NCI-H1930 (cell line): ENCODE data around the gene TFDP2.
"Not testable (repeated sequence)": the region's sequence is repeated elsewhere in the genome, so short reads cannot be mapped to it uniquely, and the experiment has no call there.

ENCODE experiments used
- DNase-seq, 2 experiments: peaks; one replicate each; lab custom pipeline; 2025; lab: John Stamatoyannopoulos, UW

The TFDP2 gene, protein sequence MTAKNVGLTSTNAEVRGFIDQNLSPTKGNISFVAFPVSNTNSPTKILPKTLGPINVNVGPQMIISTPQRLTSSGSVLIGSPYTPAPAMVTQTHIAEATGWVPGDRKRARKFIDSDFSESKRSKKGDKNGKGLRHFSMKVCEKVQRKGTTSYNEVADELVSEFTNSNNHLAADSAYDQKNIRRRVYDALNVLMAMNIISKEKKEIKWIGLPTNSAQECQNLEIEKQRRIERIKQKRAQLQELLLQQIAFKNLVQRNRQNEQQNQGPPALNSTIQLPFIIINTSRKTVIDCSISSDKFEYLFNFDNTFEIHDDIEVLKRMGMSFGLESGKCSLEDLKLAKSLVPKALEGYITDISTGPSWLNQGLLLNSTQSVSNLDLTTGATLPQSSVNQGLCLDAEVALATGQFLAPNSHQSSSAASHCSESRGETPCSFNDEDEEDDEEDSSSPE

DNA sequence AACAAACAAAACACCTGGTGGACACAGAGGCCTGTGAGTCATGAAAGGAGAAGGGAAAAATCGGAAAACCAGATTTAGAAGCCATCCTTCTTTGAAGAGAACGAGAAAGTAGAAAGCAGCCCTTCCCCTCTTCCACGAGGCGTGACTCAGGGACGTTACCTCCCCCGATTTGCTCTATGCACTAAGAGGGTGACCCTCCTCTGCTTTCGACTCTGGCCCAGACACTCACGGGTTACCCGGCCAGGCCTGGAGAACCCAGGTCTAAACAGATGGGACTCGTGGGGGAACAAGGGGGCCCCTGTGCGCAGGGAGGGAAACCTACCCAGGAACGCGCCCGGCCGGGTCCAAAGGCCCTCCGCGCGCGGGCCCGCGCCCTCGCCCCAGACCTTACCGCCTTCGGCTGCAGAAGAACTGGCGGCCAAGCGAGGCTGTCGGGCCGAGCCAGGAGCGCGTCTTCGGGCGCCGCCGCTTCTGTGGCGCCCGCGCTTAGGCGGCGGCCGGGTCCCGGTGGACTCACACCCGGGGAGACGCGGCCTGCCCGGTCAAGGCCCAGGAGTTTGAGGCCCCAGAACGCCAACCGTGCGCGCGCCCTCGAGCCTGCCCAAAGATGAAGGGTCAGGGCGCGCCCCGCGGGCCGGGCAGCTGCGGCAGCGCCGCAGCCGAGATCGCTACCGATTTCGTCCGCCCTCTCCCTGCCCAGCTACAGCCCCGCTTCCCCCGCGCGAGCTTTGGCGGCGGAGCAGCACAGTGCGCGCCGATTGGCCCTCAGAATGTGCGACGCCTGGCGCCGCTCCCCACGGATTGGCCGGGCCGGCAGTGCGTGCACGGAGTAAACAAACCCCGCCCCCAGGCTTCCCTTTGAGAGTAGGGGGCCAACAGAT, at the start of gene TFDP2:
TFDP2 (minus strand) TSS at position 753 of the 881 bp plus-strand sequence. CDS start 47,795 bp downstream, outside the sequence.
- peak; percentile 81 to 85 for DNase-seq

DNA sequence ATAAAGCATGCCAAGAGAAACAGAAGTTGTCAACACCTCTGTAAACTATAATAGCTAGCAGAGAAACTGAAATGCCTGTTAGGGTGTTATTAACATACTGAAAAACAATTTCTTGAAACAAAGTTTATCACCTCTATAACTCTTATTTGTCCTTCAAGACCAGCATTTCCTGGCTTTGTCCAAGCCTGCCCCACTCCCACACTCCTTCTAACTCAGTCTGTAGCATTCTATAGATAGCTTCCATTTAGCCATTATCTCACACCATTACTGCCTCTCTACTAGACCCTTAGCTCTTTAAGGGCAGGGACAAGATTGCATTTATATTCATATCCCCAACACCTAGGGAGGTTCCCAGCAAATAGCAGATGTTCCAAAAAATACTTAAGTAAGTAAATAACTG, 39.5 kb upstream of the TFDP2 start:
- no peak for DNase-seq

DNA sequence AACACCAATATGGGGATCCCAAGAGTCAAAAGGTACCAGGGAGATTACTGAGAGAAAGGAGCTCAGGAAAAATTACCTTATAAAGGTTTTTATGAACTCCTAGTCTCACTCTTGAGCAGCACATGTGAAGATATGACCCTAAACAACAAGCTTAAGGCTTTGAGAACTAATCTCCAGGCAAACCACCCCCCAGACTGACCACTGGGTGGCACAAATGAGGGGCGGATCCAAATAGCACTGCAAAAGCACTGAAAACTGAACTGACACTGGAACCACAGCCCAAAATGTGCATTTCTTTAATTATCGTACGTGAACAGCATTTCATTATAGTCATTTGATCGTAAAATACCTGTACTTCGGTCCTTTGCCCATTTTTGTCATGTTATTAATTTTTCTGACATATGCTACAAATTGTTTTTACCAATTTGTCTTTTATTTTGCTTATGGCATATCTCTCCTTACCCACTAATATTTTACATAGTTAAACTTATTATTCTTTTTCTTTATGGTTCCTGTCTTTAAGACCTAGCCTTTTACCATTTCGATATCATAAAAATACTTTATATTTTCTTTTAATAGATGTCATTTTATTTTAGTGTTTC, 31.5 kb upstream of the TFDP2 start:
- DNase-seq, result no peak

DNA sequence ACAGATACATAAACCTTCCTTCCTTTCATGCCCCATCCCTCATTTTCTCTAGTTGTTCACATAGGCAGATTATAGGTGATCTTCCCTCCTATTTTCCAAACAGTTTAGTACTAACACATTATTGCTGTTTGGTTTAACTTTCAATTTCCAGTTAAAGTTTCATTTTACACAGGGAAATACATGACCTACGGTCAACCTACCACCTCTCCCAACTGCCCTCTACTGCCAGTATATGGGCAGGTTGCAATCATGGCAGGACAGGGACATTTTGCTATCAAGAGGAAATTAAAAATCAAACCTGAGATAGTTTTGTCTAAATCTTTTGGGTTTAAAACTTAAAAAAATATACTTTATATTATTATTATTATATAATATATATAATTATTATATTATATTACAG, 26.1 kb upstream of the TFDP2 start:
- DNase-seq, result no peak

DNA sequence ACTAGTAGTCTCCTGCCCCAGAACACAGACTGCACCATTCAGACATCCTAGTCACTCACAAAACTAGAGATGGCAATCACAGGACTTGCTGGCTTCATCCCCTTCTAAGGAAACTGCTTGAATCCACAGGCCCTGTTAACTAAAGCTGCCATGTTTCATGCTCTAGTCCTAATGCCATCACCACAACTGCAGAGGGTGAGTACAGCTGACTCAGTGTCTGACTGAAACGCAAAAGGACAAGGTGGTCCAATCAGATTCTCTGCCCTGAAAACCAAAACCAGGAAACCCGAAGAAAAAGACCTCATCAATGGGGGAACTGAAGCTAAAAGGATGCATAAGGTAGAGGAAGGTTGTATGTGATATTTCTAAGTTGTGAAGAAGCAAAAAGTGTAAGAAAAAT, 25.2 kb upstream of the TFDP2 start:
- DNase-seq, result no peak

DNA sequence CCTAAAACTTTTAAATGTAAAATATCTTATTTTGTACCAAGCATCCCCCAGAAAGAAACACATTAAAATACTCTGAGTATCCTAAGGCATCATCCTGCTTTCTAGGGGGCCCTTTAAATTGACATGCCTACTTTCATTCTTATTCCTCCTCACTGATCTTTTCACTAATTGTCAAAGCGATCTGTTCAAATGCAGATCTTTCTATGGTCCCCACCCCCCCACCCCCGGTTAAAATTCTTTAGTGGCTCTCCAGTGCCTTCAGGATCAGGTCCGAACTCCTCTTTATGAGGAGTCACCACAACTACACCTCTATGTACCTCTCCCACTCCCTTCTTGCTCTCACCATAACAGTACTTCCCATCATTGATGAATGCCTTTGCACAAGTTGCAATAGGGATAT, 19.2 kb upstream of the TFDP2 start:
- DNase-seq, result no peak

DNA sequence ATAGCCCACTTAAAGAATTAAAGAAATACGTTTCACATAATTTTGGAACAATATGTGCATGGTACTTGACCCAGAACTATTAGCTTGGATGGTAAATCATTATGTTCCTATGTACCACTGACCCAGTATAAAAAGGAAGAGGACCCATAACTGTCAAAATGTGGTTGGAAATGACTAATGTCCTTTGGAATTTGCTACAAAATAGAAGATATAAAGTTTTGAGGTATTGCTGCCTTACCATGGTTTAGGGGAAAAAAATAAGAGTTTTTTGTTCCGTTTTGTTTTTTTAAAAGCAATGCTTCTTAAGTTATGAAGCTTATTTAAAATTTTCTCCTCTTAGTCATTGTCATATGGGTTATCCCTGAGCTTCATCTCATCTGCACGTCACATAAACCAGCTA, 15.8 kb upstream of the TFDP2 start:
- no peak for DNase-seq

DNA sequence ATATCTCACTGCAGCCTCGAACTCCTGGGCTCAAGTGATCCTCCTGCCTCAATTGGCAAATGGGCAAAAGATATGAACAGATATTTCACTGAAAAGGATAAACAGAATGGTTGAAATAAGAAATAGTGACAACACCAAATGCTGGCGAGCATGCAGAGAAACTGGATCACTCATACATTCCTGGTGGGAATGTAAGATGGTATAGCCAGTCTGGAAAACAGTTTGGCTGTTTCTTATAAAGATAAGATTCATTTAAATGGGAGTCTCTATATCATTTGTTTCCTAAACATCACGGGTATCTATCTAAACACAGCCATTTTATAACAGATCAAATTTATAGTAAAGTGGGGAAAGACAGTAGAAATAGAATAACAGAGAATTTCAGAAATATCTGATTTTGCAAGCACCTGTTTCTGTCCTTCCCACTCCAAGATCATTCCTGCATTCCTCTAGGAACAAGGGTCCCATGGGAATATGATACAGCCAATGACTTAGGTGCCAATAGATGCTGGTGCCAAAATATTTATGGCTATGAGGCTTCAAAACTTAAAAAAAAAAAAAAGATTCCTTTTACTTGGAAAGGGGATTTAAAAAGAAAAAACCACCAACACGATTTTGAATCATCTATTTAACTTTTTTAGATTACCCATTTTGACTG, 9.9 kb upstream of the TFDP2 start:
- DNase-seq, result no peak

DNA sequence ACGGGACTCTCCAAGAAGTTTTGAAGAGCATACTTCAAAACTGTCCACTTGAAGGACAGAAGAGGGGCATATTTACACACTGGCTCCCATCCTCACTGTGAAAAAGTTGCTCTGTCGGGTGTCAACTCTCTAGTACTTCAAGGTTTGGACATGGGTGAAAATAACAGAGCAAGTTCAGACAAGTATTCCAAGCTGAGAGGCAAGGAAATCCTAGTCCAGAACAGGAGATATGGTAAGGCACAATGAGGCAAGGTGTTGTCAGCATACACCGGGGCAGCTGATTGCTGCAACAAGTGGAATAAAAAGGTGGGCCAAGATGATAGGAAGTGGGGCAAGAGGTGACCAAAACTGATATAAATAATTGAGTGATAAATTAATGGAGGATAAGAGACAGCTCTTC, 4.8 kb upstream of the TFDP2 start:
- no peak for DNase-seq

DNA sequence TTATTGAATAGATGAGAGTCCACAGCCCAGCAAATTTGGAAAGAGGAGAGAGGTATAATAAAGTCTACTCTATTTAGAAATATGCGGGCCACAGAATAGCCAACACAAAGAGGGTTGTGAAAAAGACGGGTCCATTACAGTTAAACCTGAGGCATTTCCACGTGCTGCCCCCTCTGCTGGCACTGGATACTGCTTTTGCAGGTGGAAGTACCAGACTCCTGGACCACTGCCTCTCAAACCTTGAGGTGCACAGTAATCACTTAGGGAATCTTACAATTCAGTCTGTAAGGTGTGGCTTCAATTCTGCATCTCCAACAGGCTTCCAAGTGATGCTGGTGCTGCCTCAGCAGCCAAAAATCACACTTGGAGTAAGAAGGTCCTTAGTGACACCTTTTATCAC, 3.0 kb upstream of the TFDP2 start:
- peak in 1 of 2 experiments; percentile 9 for DNase-seq

DNA sequence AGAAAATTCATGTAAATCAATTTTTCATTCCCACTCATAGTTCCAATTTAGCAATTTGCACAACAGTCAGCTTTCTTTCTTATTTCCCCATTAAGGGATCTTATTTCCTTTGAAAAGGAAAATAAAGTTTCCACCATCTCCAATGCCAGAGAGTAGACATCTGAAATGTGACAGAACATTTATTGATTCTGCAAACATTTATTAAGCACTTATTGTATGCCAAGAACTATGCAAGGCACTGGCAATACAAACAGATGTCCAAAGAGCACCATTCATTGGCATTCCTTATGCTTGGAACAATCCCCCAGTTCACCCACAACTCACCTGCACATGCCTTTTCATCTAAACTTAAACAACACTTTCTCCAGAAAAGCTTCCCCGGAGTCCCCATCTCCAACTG, 2.5 kb upstream of the TFDP2 start:
- DNase-seq, result no peak

DNA sequence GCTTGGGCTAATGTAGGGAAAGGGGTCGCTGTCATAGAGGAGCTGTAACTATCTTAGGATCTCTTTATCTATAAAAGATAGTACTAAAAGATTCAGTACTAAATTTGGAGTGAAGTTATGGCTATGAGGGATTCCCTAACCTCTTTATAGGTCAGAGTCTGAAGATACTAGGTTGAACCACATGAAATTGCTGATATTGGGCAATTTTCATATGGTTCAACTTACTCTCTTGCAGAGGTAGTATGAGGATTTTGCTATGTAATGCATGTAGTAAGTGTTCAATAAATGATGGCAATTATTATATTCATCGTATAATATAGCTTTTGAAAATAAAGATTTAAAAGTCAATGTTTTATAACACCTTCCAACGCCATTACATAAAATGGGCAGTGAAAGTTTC, 1.9 kb upstream of the TFDP2 start:
- no peak for DNase-seq

DNA sequence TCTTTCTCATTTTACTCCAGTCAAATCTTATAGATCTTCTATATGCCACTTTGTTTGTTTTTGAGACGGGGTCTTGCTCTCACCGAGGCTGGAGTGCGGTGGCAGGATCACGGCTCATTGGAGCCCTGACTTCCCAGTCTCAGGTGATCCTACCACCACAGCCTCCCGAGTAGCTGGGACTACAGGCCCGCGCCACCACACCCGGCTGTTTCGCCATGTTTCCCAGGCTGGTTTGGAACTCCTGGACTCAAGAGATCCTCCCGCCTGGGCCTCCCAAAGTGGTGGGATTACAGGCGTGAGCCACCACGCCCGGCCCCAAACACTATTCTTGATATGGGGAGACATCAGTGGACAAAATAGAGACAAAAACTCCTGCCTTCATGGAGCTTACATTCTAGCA, 927 bp upstream of the TFDP2 start:
- no peak for DNase-seq

DNA sequence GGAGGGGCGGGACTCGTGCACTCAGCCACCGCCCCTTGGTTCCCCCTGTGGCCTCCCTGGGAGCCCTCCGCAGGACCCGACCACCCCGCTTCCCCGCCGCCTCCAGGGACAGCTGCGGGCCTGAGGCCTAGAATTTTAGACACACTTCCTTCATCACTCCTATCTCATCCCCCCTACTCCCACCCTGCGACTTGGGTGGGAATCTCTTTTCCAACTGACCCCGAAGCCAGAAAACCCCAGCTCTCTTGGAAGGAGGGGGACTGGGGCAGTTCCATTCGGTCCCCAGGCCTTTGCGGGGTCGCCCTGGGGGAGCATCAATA, 289 bp upstream of the TFDP2 start:
- no peak for DNase-seq

DNA sequence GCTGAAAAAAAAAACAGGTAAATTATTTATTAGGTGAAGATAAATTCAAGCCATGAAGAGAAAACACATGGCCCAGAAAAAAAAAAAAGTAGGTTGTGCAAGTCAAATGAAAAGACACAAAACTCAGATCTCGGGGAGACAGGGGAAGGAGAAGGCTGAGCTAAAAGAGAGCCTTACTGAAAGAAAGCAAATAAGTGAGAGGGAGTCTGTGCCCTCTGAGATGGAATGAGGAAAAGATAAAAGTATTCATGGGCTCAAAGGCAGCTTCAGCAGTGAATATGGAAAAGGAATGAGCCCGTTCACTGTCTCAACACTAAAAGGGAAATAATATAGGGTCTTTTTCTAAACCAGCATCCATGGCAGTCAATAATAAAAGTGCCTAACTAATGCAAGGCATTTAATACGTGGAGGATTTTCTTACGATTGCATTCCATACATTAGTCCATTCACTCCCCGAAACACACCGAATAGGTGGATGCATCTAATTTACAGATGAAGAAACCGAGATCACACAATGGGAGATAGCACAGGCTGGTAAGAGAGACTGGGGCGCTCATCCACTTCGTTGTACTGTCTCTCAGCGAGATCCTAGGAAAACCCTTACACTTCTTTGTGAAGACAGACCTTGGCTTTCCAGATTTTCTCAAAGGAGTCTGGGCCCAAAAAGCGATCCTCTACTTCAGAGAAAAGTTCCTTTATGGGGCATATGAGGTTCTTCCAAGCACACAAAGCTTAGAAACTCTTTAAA, 1.1 kb downstream of the TFDP2 start:
- no peak for DNase-seq

DNA sequence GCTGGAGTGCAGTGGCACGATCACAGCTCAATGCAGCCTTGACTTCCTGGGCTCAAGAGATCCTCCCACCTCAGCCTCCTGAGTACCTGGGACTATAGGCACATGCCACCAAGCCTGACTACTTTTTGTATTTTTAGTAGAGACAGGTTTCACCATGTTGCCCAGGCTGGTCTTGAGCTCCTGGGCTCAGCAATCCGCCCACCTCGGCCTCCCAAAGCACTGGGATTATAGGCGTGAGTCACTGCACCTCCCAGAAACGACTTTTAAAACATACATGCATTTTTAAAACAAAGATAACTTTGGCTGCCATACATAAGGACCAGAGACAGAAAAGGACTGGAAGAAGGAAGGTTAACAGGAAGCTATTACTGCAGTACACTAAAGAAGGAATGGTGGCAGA, 4.8 kb downstream of the TFDP2 start:
- DNase-seq, result not testable (repeated sequence)

DNA sequence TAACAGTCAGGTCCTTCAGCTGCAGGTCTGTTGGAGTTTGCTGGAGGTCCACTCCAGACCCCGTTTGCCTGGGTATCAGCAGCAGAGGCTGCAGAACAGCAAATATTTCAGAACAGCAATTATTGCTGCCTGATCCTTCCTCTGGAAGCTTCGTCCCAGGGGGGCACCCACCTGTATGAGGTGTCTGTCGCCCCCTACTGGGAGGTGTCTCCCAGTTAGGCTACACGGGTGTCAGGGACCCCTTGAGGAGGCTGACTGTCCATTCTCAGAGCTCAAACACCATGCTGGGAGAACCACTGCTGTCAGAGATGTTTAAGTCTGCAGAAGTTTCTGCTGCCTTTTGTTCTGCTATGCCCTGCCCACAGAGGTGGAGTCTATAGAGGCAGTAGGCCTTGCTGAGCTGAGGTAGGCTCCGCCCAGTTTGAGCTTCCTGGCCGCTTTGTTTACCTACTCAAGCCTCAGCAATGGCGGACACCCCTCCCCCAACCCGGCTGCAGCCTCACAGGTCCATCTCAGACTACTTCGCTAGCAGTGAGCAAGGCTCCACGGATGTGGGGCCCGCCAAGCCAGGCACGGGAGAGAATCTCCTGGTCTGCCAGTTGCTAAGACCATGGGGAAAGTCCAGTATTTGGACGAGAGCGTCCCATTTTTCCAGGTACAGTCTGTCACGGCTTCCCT, 8.6 kb downstream of the TFDP2 start:
- DNase-seq, result not testable (repeated sequence)

DNA sequence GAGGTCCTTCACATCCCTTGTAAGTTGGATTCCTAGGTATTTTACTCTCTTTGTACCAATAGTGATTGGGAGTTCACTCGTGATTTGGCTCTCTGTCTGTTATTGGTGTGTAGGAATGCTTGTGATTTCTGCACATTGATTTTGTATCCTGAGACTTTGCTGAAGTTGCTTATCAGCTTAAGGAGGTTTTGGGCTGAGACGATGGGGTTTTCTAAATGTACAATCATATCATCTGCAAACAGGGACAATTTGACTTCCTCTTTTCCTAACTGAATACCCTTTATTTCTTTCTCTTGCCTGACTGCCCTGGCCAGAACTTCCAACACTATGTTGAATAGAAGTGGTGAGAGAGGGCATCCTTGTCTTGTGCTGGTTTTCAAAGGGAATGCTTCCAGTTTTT, 12.3 kb downstream of the TFDP2 start:
- DNase-seq, result not testable (repeated sequence)

DNA sequence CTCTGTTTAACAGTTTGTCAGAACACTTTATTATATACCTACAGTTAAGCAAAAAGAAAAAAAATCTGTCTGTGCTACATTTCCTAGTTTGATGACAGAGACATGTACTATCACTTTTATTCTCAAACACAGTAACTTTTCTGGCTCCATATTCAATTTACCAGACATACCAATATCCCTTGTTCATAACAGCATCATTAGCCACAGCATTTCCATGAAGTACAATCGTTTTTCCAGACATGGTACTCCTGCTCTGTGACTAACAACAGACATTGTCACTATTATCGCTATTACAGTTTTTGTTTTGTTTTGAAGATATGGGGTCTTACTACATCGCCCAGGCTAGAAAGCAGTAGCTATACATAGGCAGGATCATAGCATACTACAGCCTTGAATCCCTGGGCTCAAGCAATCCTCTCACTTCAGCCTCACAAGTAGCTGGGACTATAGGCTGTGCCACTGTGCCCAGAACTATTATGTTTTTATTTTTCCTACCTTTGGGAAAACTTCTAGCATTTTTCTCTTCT, 14.5 kb downstream of the TFDP2 start:
- DNase-seq, result no peak

DNA sequence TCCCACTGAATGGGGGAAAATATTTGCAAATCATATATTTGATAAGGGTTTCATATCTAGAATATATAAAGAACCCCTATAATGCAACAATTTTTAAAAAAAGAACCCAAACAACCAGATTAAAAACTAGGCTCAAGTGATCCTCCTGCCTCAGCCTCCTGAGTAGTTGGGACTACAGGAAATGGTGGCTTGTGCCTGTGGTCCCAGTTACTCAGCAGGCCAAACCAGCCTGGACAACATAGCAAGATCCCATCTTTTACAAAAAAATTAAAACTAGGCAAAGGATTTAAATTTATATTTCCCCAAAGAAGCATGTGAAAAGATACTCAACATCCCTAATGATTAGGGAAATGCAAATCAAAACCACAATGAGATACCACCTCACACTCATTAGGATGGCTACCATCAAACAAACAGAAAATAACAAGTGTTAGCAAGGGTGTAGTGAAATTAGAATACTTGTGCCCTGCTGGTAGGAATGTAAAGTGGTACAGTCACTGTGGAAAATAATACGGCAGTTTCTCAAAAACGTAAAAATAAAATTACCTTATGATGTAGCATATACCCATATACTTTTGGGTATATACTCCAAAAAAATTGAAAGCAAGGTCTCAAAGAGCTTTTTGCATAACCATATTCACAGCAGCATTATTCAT, 19.7 kb downstream of the TFDP2 start:
- no peak for DNase-seq
